Transverse colon (tissue), 4 donors: ENCODE measurements around the gene COBLL1.

Experiments
- POLR2A ChIP-seq: fragments of 450-650 bp; IDR thresholded peaks from one replicate; pipeline ENCODE4 v1.6.1; 2016; ENCODE audit warnings: antibody characterized with exemption, mild to moderate bottlenecking, moderate library complexity
- POLR2AphosphoS5 ChIP-seq, 3 donors: sonication (generic); formaldehyde crosslinking; IDR thresholded peaks; one replicate each; pipeline ENCODE4 v1.6.1; 2016; ENCODE audit warnings: antibody characterized with exemption in 3 of 3
- TF ChIP-seq, protein P1 (sequence below), 5 experiments: fragments of 200-600 bp in 3 of 5; fragments of 450-650 bp in 2 of 5; sonication (generic) in 3 of 5; IDR thresholded peaks; 1 replicate in 2 of 5; 2 replicates in 3 of 5; pipeline ENCODE4 v1.5.1; 2016 to 2017; ENCODE audit warnings: antibody characterized with exemption in 5 of 5, inconsistent platforms in 3 of 5, mild to moderate bottlenecking in 2 of 5, moderate library complexity in 1 of 5

- TF ChIP-seq, protein P1, sequence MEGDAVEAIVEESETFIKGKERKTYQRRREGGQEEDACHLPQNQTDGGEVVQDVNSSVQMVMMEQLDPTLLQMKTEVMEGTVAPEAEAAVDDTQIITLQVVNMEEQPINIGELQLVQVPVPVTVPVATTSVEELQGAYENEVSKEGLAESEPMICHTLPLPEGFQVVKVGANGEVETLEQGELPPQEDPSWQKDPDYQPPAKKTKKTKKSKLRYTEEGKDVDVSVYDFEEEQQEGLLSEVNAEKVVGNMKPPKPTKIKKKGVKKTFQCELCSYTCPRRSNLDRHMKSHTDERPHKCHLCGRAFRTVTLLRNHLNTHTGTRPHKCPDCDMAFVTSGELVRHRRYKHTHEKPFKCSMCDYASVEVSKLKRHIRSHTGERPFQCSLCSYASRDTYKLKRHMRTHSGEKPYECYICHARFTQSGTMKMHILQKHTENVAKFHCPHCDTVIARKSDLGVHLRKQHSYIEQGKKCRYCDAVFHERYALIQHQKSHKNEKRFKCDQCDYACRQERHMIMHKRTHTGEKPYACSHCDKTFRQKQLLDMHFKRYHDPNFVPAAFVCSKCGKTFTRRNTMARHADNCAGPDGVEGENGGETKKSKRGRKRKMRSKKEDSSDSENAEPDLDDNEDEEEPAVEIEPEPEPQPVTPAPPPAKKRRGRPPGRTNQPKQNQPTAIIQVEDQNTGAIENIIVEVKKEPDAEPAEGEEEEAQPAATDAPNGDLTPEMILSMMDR (IDR thresholded peaks at IDR 0.05): no peak
- TF ChIP-seq POLR2A: no peak
- TF ChIP-seq POLR2AphosphoS5 (IDR thresholded peaks at IDR 0.05): no peak
Observed at GRCh38 chr2:164882276-164882675, 40.7 kb upstream of the COBLL1 start.
